K562 (cell line): ENCODE results near the gene JPT2. TPM values are rescaled to one million over a fixed set of nuclear protein-coding genes. Genes with fewer than 3 reads are reported as not detected.
A peak's percentile ranks its signal among the peaks of the same experiment; 100 is the strongest.

Experiments
- ATF1 ChIP-seq, 2 experiments: fragments of 450-650 bp in 1 of 2; IDR thresholded peaks; 2 replicates each; pipeline ENCODE4 v1.6.1; 2016; ENCODE audit warnings: missing compliant biosample characterization in 1 of 2, missing genetic modification characterization in 1 of 2
- CCAR2 ChIP-seq: fragments of 200-400 bp; formaldehyde crosslinking; IDR thresholded peaks from 2 replicates; pipeline ENCODE4 v1.6.1; 2017; ENCODE audit warnings: mild to moderate bottlenecking, low read depth, low read length
- DPF2 ChIP-seq: fragments of 450-650 bp; IDR thresholded peaks from 2 replicates; pipeline ENCODE4 v1.6.1; 2016
- EHMT2 ChIP-seq: fragments of 450-650 bp; IDR thresholded peaks from 2 replicates; pipeline ENCODE4 v1.6.1; 2018; ENCODE audit warnings: antibody characterized with exemption
- HDAC2 ChIP-seq: fragments of 450-650 bp; IDR thresholded peaks from 2 replicates; pipeline ENCODE4 v1.6.1; 2016; ENCODE audit warnings: mild to moderate bottlenecking
- HEY1 ChIP-seq: fragments of 250-450 bp; sonication (Bioruptor Pico); IDR thresholded peaks from 2 replicates; pipeline ENCODE4 v1.5.0; 2020; ENCODE audit warnings: mild to moderate bottlenecking, moderate library complexity, borderline replicate concordance
- LEF1 ChIP-seq: fragments of 450-650 bp; IDR thresholded peaks from 2 replicates; pipeline ENCODE4 v1.6.1; 2016; ENCODE audit warnings: mild to moderate bottlenecking
- MTA3 ChIP-seq: fragments of 450-650 bp; formaldehyde crosslinking; IDR thresholded peaks from 2 replicates; pipeline ENCODE4 v1.6.1; 2017; ENCODE audit warnings: mild to moderate bottlenecking, borderline replicate concordance
- NFIC ChIP-seq: fragments of 450-650 bp; IDR thresholded peaks from 2 replicates; pipeline ENCODE4 v1.6.1; 2017; ENCODE audit warnings: mild to moderate bottlenecking, inconsistent platforms
- POLR2B ChIP-seq: fragments of 450-650 bp; IDR thresholded peaks from 2 replicates; pipeline ENCODE4 v1.6.1; 2018; ENCODE audit warnings: low read depth; ENCODE audit not compliant: partially characterized antibody
- POLR2G ChIP-seq: fragments of 200-400 bp; formaldehyde crosslinking; IDR thresholded peaks from 2 replicates; pipeline ENCODE4 v1.6.1; 2017; ENCODE audit warnings: low read depth, mild to moderate bottlenecking, antibody characterized with exemption, low read length, moderate library complexity
- PURB ChIP-seq: sonication (generic); formaldehyde crosslinking; IDR thresholded peaks from 2 replicates; pipeline ENCODE4 v1.9.0; 2021; ENCODE audit warnings: low read depth, mild to moderate bottlenecking, missing genetic modification reagents
- SMAD1 ChIP-seq: fragments of 150-350 bp; IDR thresholded peaks from 2 replicates; pipeline ENCODE4 v1.6.1; 2014; ENCODE audit warnings: low read length, low read depth; ENCODE audit not compliant: partially characterized antibody
- SPI1 ChIP-seq: IDR thresholded peaks from 2 replicates; pipeline ENCODE4 v1.6.1; 2011; ENCODE audit warnings: low read depth, low read length, control low read depth, borderline replicate concordance
- TBP ChIP-seq: optimal IDR thresholded peaks from 2 replicates; pipeline ENCODE3; 2011; ENCODE audit warnings: low read depth, low read length, improper control_type of control experiment
- THRAP3 ChIP-seq: fragments of 450-650 bp; IDR thresholded peaks from 2 replicates; pipeline ENCODE4 v1.6.1; 2016; ENCODE audit warnings: mild to moderate bottlenecking, inconsistent platforms, borderline replicate concordance
- ZFX ChIP-seq: sonication (generic); formaldehyde crosslinking; IDR thresholded peaks from 2 replicates; pipeline ENCODE4 v1.8.0; 2022; ENCODE audit warnings: mild to moderate bottlenecking, missing genetic modification reagents, moderate library complexity
- ZNF184 ChIP-seq: sonication (generic); formaldehyde crosslinking; IDR thresholded peaks from 2 replicates; pipeline ENCODE4 v1.5.0; 2020; ENCODE audit warnings: missing genetic modification reagents
- ZNF408 ChIP-seq: fragments of 250-450 bp; sonication (Bioruptor Pico); IDR thresholded peaks from 2 replicates; pipeline ENCODE4 v1.4.0; 2020; ENCODE audit warnings: low read depth, mild to moderate bottlenecking, moderate library complexity
- ZNF764 ChIP-seq: fragments of 250-450 bp; sonication (Bioruptor Pico); IDR thresholded peaks from 2 replicates; pipeline ENCODE4 v1.4.0; 2020; ENCODE audit warnings: low read depth, mild to moderate bottlenecking, moderate library complexity
- polyA plus RNA-seq, 8 experiments: library from polyadenylated mRNA; depleted of rRNA in 4 of 8; stranded (reverse) in 5 of 8; unstranded in 3 of 8; fragments of >200 nt; fragmentation: Nextera tagmentation in 2 of 8; fragmentation: Illumina TruSeq in 1 of 8; extraction: Ambion mirVana in 2 of 8; extraction: Trizol in 1 of 8; gene quantifications; 2 replicates each; pipeline versions ENCODE4 v1.2.1 to v1.2.3, GENCODE V29; 2011 to 2014; ENCODE audit warnings: inconsistent platforms in 1 of 8, missing spikeins in 1 of 8
- total RNA-seq, 7 experiments: library from RNA; depleted of rRNA in 6 of 7; stranded (reverse); fragments of >200 nt in 6 of 7; fragmentation: Illumina TruSeq in 2 of 7; extraction: Trizol in 2 of 7; gene quantifications; 2 replicates each; pipeline versions ENCODE4 v1.2.1 to v1.2.3, GENCODE V29; 2011 to 2021; ENCODE audit warnings: low replicate concordance in 1 of 7
- TF ChIP-seq, protein P1 (sequence below), 2 experiments: fragments of 450-650 bp; IDR thresholded peaks; 2 replicates each; pipeline ENCODE4 v1.6.1; 2018; ENCODE audit warnings: mild to moderate bottlenecking in 2 of 2, low read depth in 1 of 2; ENCODE audit not compliant: partially characterized antibody in 2 of 2
- TF ChIP-seq, protein P2 (sequence below): fragments of 250-450 bp; sonication (Bioruptor Pico); IDR thresholded peaks from 2 replicates; pipeline ENCODE4 v1.9.0; 2021; ENCODE audit warnings: mild to moderate bottlenecking
- TF ChIP-seq, protein P3 (sequence below): sonication (generic); formaldehyde crosslinking; IDR thresholded peaks from 2 replicates; pipeline ENCODE4 v1.8.0; 2022; ENCODE audit warnings: mild to moderate bottlenecking, missing genetic modification reagents

JPT2 gene
- total and polyA plus RNA-seq, 9 of the 15 experiments (the other 6 are each of a cell fraction or from before 2014, with no cell fraction given) = 25.5 to 133 (median 106) TPM

DNA sequence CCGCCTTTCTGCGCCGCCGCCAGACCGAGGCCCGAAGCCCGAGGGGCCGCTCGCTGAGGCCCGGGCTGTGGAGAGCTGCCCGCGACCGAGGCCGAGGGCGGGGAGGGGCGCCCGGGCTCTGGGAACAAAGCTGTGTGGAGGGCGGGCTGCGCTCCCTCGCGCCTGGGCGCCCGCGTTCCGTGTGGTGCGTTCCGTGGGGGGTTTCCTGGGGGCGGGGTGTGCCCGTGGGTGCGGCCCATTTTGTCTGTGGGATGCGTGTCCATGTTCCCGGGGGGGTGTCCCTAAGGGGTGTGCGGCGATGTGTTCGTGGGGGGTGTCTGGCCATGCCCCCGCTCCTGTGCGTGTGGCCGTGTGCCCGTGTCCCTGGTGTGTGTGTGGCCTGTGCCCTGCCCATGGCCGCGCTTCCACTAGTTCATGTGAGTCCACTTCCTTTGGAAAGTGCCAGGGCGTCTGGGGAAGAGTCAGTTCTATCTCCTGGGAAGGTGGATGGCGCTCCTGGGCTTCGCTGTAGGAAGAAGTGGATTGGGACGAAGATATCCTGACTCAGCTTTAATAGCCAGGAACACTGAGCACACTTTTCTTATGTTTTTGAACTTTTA, 520 bp downstream of the JPT2 start (continued):
- TF ChIP-seq DPF2 = peak; percentile 18; the same call in 1 of the 2 replicates
- TF ChIP-seq TBP = no peak
- peak; percentile 13; the same call in 1 of the 2 replicates for TF ChIP-seq MTA3
- TF ChIP-seq, protein P1, sequence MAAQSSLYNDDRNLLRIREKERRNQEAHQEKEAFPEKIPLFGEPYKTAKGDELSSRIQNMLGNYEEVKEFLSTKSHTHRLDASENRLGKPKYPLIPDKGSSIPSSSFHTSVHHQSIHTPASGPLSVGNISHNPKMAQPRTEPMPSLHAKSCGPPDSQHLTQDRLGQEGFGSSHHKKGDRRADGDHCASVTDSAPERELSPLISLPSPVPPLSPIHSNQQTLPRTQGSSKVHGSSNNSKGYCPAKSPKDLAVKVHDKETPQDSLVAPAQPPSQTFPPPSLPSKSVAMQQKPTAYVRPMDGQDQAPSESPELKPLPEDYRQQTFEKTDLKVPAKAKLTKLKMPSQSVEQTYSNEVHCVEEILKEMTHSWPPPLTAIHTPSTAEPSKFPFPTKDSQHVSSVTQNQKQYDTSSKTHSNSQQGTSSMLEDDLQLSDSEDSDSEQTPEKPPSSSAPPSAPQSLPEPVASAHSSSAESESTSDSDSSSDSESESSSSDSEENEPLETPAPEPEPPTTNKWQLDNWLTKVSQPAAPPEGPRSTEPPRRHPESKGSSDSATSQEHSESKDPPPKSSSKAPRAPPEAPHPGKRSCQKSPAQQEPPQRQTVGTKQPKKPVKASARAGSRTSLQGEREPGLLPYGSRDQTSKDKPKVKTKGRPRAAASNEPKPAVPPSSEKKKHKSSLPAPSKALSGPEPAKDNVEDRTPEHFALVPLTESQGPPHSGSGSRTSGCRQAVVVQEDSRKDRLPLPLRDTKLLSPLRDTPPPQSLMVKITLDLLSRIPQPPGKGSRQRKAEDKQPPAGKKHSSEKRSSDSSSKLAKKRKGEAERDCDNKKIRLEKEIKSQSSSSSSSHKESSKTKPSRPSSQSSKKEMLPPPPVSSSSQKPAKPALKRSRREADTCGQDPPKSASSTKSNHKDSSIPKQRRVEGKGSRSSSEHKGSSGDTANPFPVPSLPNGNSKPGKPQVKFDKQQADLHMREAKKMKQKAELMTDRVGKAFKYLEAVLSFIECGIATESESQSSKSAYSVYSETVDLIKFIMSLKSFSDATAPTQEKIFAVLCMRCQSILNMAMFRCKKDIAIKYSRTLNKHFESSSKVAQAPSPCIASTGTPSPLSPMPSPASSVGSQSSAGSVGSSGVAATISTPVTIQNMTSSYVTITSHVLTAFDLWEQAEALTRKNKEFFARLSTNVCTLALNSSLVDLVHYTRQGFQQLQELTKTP (IDR thresholded peaks at IDR 0.05; ENCODE audit: low read depth in 1 of 2, partially characterized antibody in 2 of 2) = no peak
- no peak for TF ChIP-seq ZNF184 (CRISPR knock-in tag)
- TF ChIP-seq ZNF764 (CRISPR knock-in tag) = no peak
- TF ChIP-seq, protein P2, sequence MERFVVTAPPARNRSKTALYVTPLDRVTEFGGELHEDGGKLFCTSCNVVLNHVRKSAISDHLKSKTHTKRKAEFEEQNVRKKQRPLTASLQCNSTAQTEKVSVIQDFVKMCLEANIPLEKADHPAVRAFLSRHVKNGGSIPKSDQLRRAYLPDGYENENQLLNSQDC (CRISPR knock-in tag) = no peak
- TF ChIP-seq LEF1 = no peak
- no peak for TF ChIP-seq POLR2B
- TF ChIP-seq, protein P3, sequence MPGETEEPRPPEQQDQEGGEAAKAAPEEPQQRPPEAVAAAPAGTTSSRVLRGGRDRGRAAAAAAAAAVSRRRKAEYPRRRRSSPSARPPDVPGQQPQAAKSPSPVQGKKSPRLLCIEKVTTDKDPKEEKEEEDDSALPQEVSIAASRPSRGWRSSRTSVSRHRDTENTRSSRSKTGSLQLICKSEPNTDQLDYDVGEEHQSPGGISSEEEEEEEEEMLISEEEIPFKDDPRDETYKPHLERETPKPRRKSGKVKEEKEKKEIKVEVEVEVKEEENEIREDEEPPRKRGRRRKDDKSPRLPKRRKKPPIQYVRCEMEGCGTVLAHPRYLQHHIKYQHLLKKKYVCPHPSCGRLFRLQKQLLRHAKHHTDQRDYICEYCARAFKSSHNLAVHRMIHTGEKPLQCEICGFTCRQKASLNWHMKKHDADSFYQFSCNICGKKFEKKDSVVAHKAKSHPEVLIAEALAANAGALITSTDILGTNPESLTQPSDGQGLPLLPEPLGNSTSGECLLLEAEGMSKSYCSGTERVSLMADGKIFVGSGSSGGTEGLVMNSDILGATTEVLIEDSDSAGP (CRISPR knock-in tag) = no peak
- TF ChIP-seq SMAD1 = no peak
- TF ChIP-seq HEY1 (CRISPR knock-in tag) = no peak
- TF ChIP-seq ZFX (CRISPR knock-in tag) = peak; percentile 59
- no peak for TF ChIP-seq ATF1 (CRISPR knock-in tag; IDR thresholded peaks at IDR 0.05)
- no peak for TF ChIP-seq ATF1 (tag; IDR thresholded peaks at IDR 0.05)
- TF ChIP-seq THRAP3 = no peak
- no peak for TF ChIP-seq EHMT2
- TF ChIP-seq SPI1 = 0 out of 2 replicates have a peak, but pooled peaks have one; percentile 6
- no peak for TF ChIP-seq PURB (CRISPR knock-in tag)
- TF ChIP-seq HDAC2 = peak; percentile 61; the same call in 1 of the 2 replicates
- peak; percentile 73 for TF ChIP-seq POLR2G
- TF ChIP-seq CCAR2 = no peak
- TF ChIP-seq NFIC = peak; percentile 46; the same call in 1 of the 2 replicates
- no peak for TF ChIP-seq ZNF408 (CRISPR knock-in tag)
